CD4-positive, alpha-beta T cell treated with Interleukin-15 for 4 hours (primary cell): Measurements from ENCODE around the gene SHISA4.
"Not testable (repeated sequence)": the region's sequence is repeated elsewhere in the genome, so short reads cannot be mapped to it uniquely, and the experiment has no call there.

Source experiments
- DNase-seq: peaks from one replicate; pipeline ENCODE4 v3.0.0-alpha.2; 2020; ENCODE audit warnings: low spot score

The SHISA4 gene

GRCh38 chr1:201928266-201928665, 39.6 kb downstream of the SHISA4 start:
- no peak for DNase-seq

DNA sequence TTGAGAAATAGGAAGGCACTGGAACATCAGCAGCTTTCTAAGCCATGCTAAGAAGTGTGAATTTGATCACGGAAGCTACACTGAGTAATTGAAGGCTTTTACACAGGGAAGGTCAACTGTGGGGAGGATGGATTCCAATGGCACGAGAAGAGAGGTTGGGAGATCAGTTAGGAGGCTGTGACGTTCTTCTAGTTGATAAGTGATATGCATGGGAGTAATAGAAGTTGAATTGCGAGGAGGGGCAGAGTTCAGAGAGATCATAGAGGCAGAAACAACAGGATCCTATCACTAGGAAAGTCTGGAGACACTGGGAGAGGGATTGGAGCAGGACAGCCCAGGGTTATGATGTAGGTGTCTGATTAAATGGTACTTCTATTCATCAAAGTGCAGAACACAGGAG, 41.4 kb downstream of the SHISA4 start:
- no peak for DNase-seq

DNA sequence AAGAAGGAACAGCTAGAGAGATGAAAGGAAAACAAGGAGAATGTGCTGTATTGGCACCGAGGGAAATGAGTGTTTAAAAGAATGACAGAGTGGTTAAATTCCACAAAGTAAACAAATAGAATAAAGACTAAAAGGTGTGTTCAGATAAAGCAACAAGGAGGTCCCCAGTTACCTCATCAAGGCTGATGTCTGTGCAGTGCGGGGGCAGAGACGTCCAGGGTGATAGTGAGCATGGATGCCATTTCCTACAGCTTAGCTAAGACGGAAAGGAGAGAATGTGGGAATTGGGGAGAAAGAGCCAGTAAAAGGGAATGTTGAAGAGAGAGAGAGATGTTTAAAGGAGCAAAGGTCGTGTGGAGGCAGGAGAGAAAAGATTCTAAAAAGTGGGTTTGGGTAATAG, 42.1 kb downstream of the SHISA4 start:
- no peak for DNase-seq

- DNase-seq = no peak
Observed at GRCh38 chr1:201933840-201934430, 45.2 kb downstream of the SHISA4 start.

DNA sequence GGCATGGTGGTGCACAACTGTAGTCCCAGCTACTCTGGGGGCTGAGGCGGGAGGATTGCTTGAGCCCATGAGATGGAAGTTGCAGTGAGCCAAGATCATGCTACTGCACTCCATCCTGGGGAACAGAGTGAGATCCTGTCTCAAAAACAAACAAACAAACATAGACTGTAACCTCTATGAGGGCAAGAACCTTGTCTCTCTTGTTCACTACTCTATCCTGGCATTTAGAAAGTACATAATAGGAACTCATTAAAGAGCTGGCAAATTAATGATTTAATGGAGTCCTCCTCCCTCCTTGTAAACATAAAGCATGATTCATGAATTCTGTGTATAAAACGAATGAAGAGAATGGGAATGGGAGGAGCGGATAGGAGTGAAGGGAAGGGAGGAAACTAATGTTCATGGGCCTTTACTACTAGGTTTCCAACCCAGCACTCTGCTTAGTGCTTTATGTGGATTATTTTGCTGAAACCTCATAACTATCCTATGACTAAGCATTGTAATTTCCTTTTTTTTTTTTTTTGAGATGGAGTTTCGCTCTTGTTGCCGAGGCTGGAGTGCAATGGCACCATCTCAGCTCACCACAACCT, 49.0 kb downstream of the SHISA4 start:
- no peak for DNase-seq

- no peak for DNase-seq
Observed at GRCh38 chr1:201938440-201939035, 49.8 kb downstream of the SHISA4 start.

DNA sequence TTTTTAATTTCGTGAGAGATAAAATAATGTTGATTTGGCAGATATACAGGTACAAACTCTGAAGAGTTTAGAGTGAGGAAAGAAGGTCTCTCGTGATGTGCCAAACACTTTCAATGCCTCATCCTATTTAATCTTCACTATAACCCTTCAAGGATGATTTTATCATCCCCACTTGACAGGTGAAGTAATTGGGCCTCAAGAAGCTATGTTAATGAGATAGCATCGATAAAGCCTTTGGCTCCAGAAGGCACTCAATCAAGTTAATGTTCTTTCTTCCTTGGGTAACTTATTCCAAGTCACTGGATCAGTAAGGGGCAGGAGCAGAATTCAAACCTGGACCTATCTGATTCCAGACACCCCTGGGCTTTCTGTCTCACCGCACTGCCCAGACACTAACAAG, 50.5 kb downstream of the SHISA4 start:
- DNase-seq = no peak

DNA sequence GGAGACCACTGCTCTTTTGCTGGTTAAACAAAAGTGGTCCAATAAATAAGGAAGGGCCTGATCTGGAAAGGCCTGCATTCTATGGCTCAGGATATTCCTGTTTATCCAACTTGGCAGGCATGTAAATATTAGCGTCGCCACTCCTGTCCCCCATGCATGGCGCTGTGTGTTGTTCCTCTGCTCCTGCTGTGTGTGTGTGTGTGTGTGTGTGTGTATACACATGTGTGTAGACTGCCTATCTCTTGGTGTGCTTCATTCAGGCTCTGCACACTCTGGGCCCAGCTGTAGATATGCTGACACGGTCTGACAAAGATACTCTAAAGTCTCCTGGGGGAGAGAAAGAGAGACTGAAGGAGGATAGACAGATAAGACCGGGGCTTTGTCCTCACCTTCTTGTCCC, 50.9 kb downstream of the SHISA4 start:
- DNase-seq = no peak

GRCh38 chr1:201940316-201940715, 51.6 kb downstream of the SHISA4 start:
- DNase-seq = not testable (repeated sequence)

GRCh38 chr1:201941420-201942128, 52.9 kb downstream of the SHISA4 start:
- no peak for DNase-seq

DNA sequence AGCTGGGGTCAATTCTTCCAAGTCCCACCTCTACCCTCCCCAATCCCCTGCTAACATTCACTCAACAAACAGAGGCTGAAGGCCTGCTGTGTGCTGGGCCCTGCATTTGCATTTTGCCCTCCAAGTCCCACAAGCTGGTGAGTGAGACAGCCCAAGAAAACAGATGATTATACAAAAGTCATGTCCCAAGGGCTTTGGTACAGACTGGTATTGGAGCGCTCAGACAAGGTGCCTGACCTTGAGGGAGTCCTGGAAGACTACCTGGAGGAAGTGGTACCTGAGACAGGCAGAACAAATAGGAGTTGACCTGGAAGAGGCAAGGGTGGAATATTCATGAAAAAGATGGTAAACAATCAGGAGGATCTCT, 53.4 kb downstream of the SHISA4 start:
- no peak for DNase-seq
